PC-9 (cell line): ENCODE results near the gene USP38.

Experiments
- CTCF ChIP-seq: fragments of 200-600 bp; sonication (generic); conservative IDR thresholded peaks from 2 replicates; pipeline ENCODE4 v1.6.1; 2017; ENCODE audit warnings: mixed run types, antibody characterized with exemption, mild to moderate bottlenecking, moderate library complexity
- EZH2 ChIP-seq: fragments of 200-600 bp; sonication (generic); IDR thresholded peaks from 2 replicates; pipeline ENCODE4 v1.8.0; 2017; ENCODE audit warnings: antibody characterized with exemption, low read depth

- TF ChIP-seq CTCF: no peak
- no peak for TF ChIP-seq EZH2
Observed at GRCh38 chr4:143185253-143186107, 763 bp downstream of the USP38 start.
